ENCODE data around the gene CFAP91. TPM values are rescaled to one million over a fixed set of nuclear protein-coding genes. Genes with fewer than 3 reads are reported as not detected.

Gene CFAP91
- total RNA-seq, 2 donors from 2014 or later = 21.5 to 47.8 TPM

DNA sequence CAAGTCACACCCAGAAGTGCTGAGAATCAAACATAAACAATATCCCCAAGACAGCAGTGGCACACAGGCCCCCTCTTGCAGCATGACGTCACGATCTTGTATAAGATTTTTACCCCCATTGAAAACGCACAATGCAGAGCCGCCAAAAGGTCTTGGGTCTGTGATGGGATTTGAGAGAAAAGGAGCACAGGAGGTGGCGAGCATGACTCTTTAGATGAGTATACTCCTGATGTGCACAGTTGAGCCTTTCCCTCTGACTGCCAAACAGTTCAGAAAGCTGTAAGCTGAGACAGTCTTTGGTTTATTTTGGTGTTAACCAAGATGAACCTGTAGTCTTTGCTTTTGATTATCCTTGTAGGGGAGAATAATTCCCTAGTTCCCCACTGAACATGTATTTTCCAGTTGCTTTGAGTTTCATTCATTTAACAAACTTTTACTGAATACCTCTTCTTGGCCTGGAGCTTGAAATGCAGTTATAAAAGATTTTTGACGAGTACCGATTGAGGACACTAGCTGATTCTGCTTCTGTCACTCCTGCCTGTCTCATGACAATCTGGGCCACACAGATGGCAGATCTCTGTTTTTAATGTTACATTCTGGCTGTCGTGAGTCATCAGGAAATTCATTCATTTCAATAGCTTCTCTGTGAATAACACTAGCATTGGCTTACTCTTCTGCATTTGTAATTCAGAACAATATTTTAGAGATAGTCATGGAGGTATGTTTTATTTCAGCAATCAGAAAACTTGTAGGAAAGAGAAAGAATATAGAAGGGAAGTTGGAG is 28.9 kb downstream of the CFAP91 start:
- Histone ChIP-seq H3K36me3 (replicated peaks in 1 of 2; ENCODE audit: insufficient read depth in 1 of 2, low read depth in 2 of 2) (no peaks in the 10 kb centered on the region), H3K27ac (no peak overlapping the region), H3K9me3 (no peaks in the 10 kb centered on the region), H3K4me1 (no peaks in the 10 kb centered on the region), H3K27me3 (no peaks in the 10 kb centered on the region), H3K4me3 (no peak overlapping the region)
- no peak for DNase-seq
- intact Hi-C loops (cut with DNase I) = no loop called here
- 86 to 89% methylated on average over 8 of the region's 8 CpGs for WGBS, 2 donors
- no peak for ATAC-seq
- no peak for TF ChIP-seq POLR2A (IDR thresholded peaks at IDR 0.05)
- TF ChIP-seq, protein P1, sequence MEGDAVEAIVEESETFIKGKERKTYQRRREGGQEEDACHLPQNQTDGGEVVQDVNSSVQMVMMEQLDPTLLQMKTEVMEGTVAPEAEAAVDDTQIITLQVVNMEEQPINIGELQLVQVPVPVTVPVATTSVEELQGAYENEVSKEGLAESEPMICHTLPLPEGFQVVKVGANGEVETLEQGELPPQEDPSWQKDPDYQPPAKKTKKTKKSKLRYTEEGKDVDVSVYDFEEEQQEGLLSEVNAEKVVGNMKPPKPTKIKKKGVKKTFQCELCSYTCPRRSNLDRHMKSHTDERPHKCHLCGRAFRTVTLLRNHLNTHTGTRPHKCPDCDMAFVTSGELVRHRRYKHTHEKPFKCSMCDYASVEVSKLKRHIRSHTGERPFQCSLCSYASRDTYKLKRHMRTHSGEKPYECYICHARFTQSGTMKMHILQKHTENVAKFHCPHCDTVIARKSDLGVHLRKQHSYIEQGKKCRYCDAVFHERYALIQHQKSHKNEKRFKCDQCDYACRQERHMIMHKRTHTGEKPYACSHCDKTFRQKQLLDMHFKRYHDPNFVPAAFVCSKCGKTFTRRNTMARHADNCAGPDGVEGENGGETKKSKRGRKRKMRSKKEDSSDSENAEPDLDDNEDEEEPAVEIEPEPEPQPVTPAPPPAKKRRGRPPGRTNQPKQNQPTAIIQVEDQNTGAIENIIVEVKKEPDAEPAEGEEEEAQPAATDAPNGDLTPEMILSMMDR (IDR thresholded peaks at IDR 0.05) = no peak

DNA sequence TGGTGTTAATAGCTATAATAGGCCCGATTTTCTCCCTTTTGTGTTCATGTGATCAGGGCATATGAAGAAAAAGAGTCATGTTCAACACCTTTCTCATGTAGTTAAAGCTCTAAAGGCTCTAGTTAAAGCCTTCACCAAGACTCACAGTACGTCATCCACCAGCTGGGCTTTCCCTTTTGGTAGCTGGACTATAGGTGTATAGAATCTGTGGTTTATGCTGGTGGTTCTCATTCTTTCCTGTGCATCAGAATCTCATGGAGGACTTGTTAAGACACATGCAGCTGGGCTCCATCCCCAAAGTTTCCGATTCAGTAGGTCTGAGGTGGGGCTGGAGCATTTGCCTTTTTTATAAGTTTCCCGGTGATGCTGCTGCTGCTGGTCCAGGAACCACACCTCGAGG is 31.0 kb downstream of the CFAP91 start:
- no peak for ATAC-seq
- Histone ChIP-seq H3K27me3 (no peaks in the 10 kb centered on the region), H3K27ac (no peak overlapping the region), H3K4me3 (no peak overlapping the region), H3K36me3 (replicated peaks in 1 of 2; ENCODE audit: insufficient read depth in 1 of 2, low read depth in 2 of 2) (peaks cover 0 to 5% of the 10 kb centered on the region in 2 donors), H3K4me1 (no peaks in the 10 kb centered on the region), H3K9me3 (no peaks in the 10 kb centered on the region)
- no peak for DNase-seq
- intact Hi-C loops (cut with DNase I) = no loop called here
- TF ChIP-seq POLR2A (IDR thresholded peaks at IDR 0.05) = no peak
- TF ChIP-seq, protein P1 (IDR thresholded peaks at IDR 0.05) = no peak
- WGBS, 2 donors = 89 to 96% methylated on average over 5 of the region's 5 CpGs

DNA sequence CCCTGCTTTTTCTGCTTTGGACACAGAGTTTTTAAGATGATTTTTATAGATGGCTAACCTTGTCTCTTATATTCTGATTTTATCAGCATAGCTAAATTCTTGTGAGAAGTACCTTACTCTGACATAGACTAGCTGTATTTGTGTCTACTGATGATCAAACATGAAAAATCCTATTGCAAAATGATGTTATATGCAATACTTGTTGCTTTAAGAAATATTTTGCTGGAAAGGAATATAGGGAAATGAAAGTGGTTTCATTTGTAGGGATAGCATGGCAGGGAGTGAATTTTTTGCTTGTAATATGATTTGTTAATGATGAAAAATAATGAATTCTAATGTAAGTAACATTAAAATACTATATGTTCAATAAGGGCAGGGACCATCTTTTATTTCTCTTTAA is 35.9 kb downstream of the CFAP91 start:
- Histone ChIP-seq H3K9me3 (no peaks in the 10 kb centered on the region), H3K4me1 (no peaks in the 10 kb centered on the region), H3K27ac (no peak overlapping the region), H3K27me3 (no peaks in the 10 kb centered on the region), H3K4me3 (no peak overlapping the region), H3K36me3 (replicated peaks in 1 of 2; ENCODE audit: insufficient read depth in 1 of 2, low read depth in 2 of 2) (peaks cover 0 to 5% of the 10 kb centered on the region in 2 donors)
- ATAC-seq (no peak), DNase-seq (no peak)
- no peak for TF ChIP-seq POLR2A (IDR thresholded peaks at IDR 0.05)
- TF ChIP-seq, protein P1 (IDR thresholded peaks at IDR 0.05) = no peak
- intact Hi-C loops (cut with DNase I) = no loop called here

DNA sequence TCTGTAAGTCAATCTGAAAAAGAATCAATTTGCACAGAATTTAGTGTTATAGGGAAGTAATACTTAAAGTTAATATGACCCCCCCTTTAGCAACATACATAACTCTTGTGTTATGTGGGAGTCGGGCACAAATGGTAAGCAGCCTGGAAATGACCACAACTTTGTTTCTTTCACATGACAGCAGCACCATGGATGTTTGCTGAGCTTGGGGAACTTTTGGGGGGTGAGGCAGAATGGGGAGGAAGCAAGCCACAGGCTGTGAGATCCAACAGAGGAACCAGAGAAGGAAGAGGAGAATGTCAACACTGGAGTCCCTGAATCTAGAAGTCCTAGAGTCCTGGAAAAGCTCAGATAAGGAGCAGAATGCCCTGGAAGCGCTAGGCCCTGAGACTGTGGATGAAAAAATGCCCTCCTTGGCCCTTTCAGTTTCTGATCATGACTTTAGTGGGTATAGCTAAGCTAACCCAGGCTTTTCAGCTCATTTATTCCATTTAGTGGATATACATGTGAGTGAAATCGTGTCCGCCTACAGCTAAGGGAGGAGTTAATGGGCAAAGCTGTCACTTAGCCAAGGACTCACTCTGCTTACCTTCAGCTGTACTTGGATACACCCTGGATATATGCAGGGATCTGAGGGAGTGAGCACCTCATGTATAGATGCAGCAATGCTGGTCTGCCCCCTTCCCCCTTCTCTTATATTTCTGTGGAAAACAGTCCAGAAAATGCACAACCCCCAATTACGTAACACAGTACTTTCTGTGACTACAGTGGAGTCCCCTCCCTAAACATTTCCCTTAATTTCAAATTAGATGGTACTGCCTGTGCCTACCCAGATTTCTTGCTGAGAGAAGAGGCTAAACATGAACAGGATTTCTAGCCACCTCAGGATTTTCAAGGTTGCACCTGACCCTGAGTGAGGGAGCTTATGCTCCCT is 39.1 kb downstream of the CFAP91 start:
- ATAC-seq (no peak), DNase-seq (no peak)
- intact Hi-C loops (cut with DNase I) = no loop called here
- Histone ChIP-seq H3K4me3 (no peak overlapping the region), H3K36me3 (replicated peaks in 1 of 2; ENCODE audit: insufficient read depth in 1 of 2, low read depth in 2 of 2) (peaks cover 0 to 9% of the 10 kb centered on the region in 2 donors), H3K27ac (no peak overlapping the region), H3K4me1 (no peaks in the 10 kb centered on the region), H3K27me3 (no peaks in the 10 kb centered on the region), H3K9me3 (no peaks in the 10 kb centered on the region)
- TF ChIP-seq, protein P1 (IDR thresholded peaks at IDR 0.05) = no peak
- no peak for TF ChIP-seq POLR2A (IDR thresholded peaks at IDR 0.05)
- 84 to 87% methylated on average over 5 of the region's 5 CpGs for WGBS, 2 donors

All from body of pancreas (tissue), 4 donors.